H9 (cell line): ENCODE measurements around the gene CACNB2. TPM values are rescaled to one million over a fixed set of nuclear protein-coding genes. Genes with fewer than 3 reads are reported as not detected.

Experiments used
- DNase-seq: peaks from one replicate; pipeline ENCODE4 v3.0.0-alpha.2; 2017
- H2AFZ ChIP-seq: one replicate; pipeline ENCODE4 v1.6.1; 2013; ENCODE audit warnings: mild to moderate bottlenecking, low read length, control low read depth, moderate library complexity
- H2AK5ac ChIP-seq: 2 replicates; pipeline ENCODE4 v1.6.1; 2013; ENCODE audit warnings: low read length, control low read depth, mixed read lengths; ENCODE audit not compliant: insufficient read length
- H2BK120ac ChIP-seq: one replicate; pipeline ENCODE4 v1.6.1; 2013; ENCODE audit warnings: low read depth, mild to moderate bottlenecking, low read length, control low read depth, inconsistent platforms; ENCODE audit not compliant: poor library complexity, severe bottlenecking
- H2BK12ac ChIP-seq: 2 replicates; pipeline ENCODE4 v1.6.1; 2013; ENCODE audit warnings: low read length, control low read depth, mixed read lengths, low read depth; ENCODE audit not compliant: insufficient read length
- H2BK15ac ChIP-seq: 2 replicates; pipeline ENCODE4 v1.6.1; 2013; ENCODE audit warnings: low read depth, low read length, control low read depth
- H2BK20ac ChIP-seq: one replicate; pipeline ENCODE4 v1.6.1; 2013; ENCODE audit warnings: low read depth, mild to moderate bottlenecking, low read length, control low read depth, inconsistent platforms; ENCODE audit not compliant: poor library complexity, severe bottlenecking
- H2BK5ac ChIP-seq: 2 replicates; pipeline ENCODE4 v1.6.1; 2013; ENCODE audit warnings: low read length, control low read depth, mixed read lengths; ENCODE audit not compliant: insufficient read length
- H3K14ac ChIP-seq: 2 replicates; pipeline ENCODE4 v1.6.1; 2013; ENCODE audit warnings: low read length, control low read depth; ENCODE audit not compliant: insufficient read depth
- H3K18ac ChIP-seq: 2 replicates; pipeline ENCODE4 v1.6.1; 2013; ENCODE audit warnings: low read depth, mild to moderate bottlenecking, mixed read lengths, low read length, control low read depth; ENCODE audit not compliant: insufficient read length
- H3K23ac ChIP-seq: 2 replicates; pipeline ENCODE4 v1.6.1; 2013; ENCODE audit warnings: low read length, control low read depth, mixed read lengths, low read depth; ENCODE audit not compliant: insufficient read length
- H3K23me2 ChIP-seq: 2 replicates; pipeline ENCODE4 v1.6.1; 2013; ENCODE audit warnings: low read depth, mild to moderate bottlenecking, mixed read lengths, low read length, control low read depth; ENCODE audit not compliant: insufficient read length, poor library complexity, severe bottlenecking
- H3K27ac ChIP-seq: 2 replicates; pipeline ENCODE4 v1.5.1; 2013; ENCODE audit warnings: low read length, control low read depth, mixed read lengths, low read depth; ENCODE audit not compliant: insufficient read length
- H3K27me3 ChIP-seq: 2 replicates; pipeline ENCODE4 v1.6.1; 2013; ENCODE audit warnings: low read length, control low read depth, inconsistent platforms; ENCODE audit not compliant: insufficient read depth
- H3K4ac ChIP-seq: 2 replicates; pipeline ENCODE4 v1.6.1; 2013; ENCODE audit warnings: low read depth, mild to moderate bottlenecking, control low read depth, inconsistent platforms, low read length, moderate library complexity
- H3K4me1 ChIP-seq: 2 replicates; pipeline ENCODE4 v1.6.1; 2013; ENCODE audit warnings: low read length, control low read depth, inconsistent platforms; ENCODE audit not compliant: insufficient read depth
- H3K4me2 ChIP-seq: 2 replicates; pipeline ENCODE4 v1.6.1; 2013; ENCODE audit warnings: low read length, control low read depth, mixed read lengths; ENCODE audit not compliant: insufficient read length, insufficient read depth
- H3K56ac ChIP-seq: 2 replicates; pipeline ENCODE4 v1.6.1; 2013; ENCODE audit warnings: low read depth, mild to moderate bottlenecking, mixed read lengths, low read length, control low read depth; ENCODE audit not compliant: insufficient read length
- H3K79me1 ChIP-seq: 2 replicates; pipeline ENCODE4 v1.6.1; 2013; ENCODE audit warnings: low read depth, mild to moderate bottlenecking, moderate library complexity, low read length, control low read depth, inconsistent platforms; ENCODE audit not compliant: insufficient read depth, poor library complexity, severe bottlenecking
- H3K79me2 ChIP-seq: 2 replicates; pipeline ENCODE4 v1.6.1; 2013; ENCODE audit warnings: low read length, control low read depth, inconsistent platforms; ENCODE audit not compliant: insufficient read depth
- H3K9ac ChIP-seq: 2 replicates; pipeline ENCODE4 v1.6.1; 2013; ENCODE audit warnings: low read length, control low read depth, mixed read lengths; ENCODE audit not compliant: insufficient read length; ENCODE audit errors: extremely low read depth
- H3K9me3 ChIP-seq: one replicate; pipeline ENCODE4 v1.6.1; 2013; ENCODE audit warnings: low read depth, low read length, inconsistent platforms; ENCODE audit not compliant: control insufficient read depth
- H3T11ph ChIP-seq: one replicate; pipeline ENCODE4 v1.6.1; 2013; ENCODE audit warnings: mild to moderate bottlenecking, low read length, control low read depth, inconsistent platforms
- H4K20me1 ChIP-seq: one replicate; pipeline ENCODE4 v1.6.1; 2013; ENCODE audit not compliant: control insufficient read depth, insufficient read length, insufficient read depth
- H4K5ac ChIP-seq: 2 replicates; pipeline ENCODE4 v1.6.1; 2013; ENCODE audit warnings: low read depth, mild to moderate bottlenecking, mixed read lengths, low read length, control low read depth; ENCODE audit not compliant: insufficient read length
- H4K8ac ChIP-seq: replicated peaks from 2 replicates; pipeline ENCODE4 v1.6.1; 2013; ENCODE audit warnings: low read length, control low read depth, mixed read lengths, low read depth; ENCODE audit not compliant: insufficient read length
- H4K91ac ChIP-seq: 2 replicates; pipeline ENCODE4 v1.6.1; 2013; ENCODE audit warnings: low read depth, mild to moderate bottlenecking, moderate library complexity, mixed read lengths, low read length, control low read depth; ENCODE audit not compliant: insufficient read length
- H3K27ac Mint-ChIP-seq, 3 experiments: 2 replicates in 2 of 3; 3 replicates in 1 of 3; pipeline ENCODE4 v1.8.0; 2020 to 2021; ENCODE audit warnings: mixed read lengths in 3 of 3, mild to moderate bottlenecking in 1 of 3, moderate library complexity in 1 of 3
- H3K27me3 Mint-ChIP-seq: 2 replicates; pipeline ENCODE4 v1.8.0; 2021; ENCODE audit warnings: low read depth, mild to moderate bottlenecking, moderate library complexity, mixed read lengths
- H3K36me3 Mint-ChIP-seq, 3 experiments: 2 replicates in 2 of 3; 3 replicates in 1 of 3; pipeline ENCODE4 v1.8.0; 2020 to 2021; ENCODE audit warnings: low read depth in 3 of 3, mixed read lengths in 3 of 3; ENCODE audit not compliant: insufficient read depth in 1 of 3
- H3K4me1 Mint-ChIP-seq, 2 experiments: 2 replicates each; pipeline ENCODE4 v1.8.0; 2020; ENCODE audit warnings: mixed read lengths in 2 of 2
- H3K4me3 Mint-ChIP-seq, 2 experiments: 2 replicates in 1 of 2; 3 replicates in 1 of 2; pipeline ENCODE4 v1.8.0; 2020 to 2021; ENCODE audit warnings: mild to moderate bottlenecking in 2 of 2, mixed read lengths in 2 of 2, moderate library complexity in 1 of 2
- H3K9me3 Mint-ChIP-seq, 2 experiments: 2 replicates in 1 of 2; 3 replicates in 1 of 2; pipeline ENCODE4 v1.8.0; 2020; ENCODE audit warnings: mild to moderate bottlenecking in 2 of 2, mixed read lengths in 2 of 2, moderate library complexity in 1 of 2
- WGBS: extraction: QIAGEN DNeasy Blood & Tissue Kit; methylation state at CpG from one replicate; pipeline ENCODE4 v1.1.7; 2013; ENCODE audit warnings: missing lambda C conversion rate, low lambda C conversion rate, mixed read lengths; ENCODE audit not compliant: insufficient read length; ENCODE audit errors: extremely low coverage; 5-methylcytosine and 5-hydroxymethylcytosine counted together
- long read RNA-seq: library from polyadenylated mRNA; unstranded; transcript quantifications from one replicate; pipeline ENCODE4 v2.0.0, GENCODE V29; 2020
- total RNA-seq: library from RNA; stranded (reverse); gene quantifications from 2 replicates; pipeline ENCODE4 v1.2.1, GENCODE V29; 2021
- TF ChIP-seq, protein P1 (sequence below): fragments of 200-600 bp; sonication (generic); conservative IDR thresholded peaks from 3 replicates; pipeline ENCODE4 v1.8.0; 2021; ENCODE audit warnings: antibody characterized with exemption, mild to moderate bottlenecking

Gene CACNB2
- total RNA-seq: 1.3 and 2.6 TPM in 2 replicates
- long read RNA-seq, partial matches to known transcripts: 3 of 6 reads
- long read RNA-seq, other reads (novel, unspliced or antisense): 2 of 6 reads

DNA sequence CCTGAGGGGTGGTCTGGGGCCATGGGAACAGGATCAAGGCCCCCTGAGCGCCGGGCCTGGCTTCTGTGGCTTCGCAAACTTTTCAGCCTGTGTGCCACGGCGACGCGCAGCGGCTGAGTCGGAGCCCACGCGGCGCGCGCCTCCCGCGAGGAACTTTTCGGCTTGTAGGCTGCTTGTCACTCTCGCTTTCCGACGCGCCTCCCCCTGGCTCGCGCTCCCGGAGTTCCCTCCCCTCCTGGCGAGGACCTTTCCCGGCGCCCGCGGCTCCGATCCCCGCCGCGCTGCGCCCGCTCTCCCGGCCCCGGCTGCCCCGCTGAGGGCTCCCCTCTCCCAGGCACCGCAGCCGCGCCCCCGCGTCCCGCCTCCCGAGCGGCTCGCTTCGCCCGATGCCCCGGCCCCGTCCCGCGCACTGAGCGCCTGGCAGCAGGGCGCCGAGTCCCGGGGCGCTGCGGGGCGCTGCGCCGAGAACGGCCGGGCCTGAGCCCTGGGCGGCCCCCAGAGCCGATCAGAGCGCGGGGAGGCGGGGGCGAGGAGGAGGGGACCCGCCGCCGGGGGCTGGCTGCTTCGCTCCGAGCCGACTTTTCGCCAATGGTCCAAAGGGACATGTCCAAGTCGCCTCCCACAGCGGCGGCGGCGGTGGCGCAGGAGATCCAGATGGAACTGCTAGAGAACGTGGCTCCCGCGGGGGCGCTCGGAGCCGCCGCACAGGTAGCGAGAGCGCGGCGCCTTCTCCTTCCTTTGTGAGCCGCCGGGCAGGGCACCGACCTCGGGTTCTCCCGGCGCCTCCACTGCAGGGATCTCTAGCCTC is at the start of gene CACNB2:
Gene CACNB2 (plus strand): TSS at position 276 of the 808 bp plus-strand sequence.
- H3K9me3 Mint-ChIP-seq: no peaks in the 10 kb centered on the region
- Histone ChIP-seq H4K20me1 (no peaks in the 10 kb centered on the region), H3K23ac (no peak within 1 kb of the TSS), H2BK120ac (no peak within 1 kb of the TSS), H3K4me2 (peak within 1 kb of the TSS; percentile 73), H4K5ac (no peak within 1 kb of the TSS), H3T11ph (no peak within 1 kb of the TSS), H2BK5ac (no peak within 1 kb of the TSS), H2BK20ac (no peak within 1 kb of the TSS), H2BK12ac (no peak within 1 kb of the TSS), H3K9me3 (no peaks in the 10 kb centered on the region), H3K9ac (peak within 1 kb of the TSS; percentile 0), H3K14ac (peak within 1 kb of the TSS; percentile 37), H4K8ac (no peak within 1 kb of the TSS), H3K23me2 (peaks cover 17% of the 10 kb centered on the region), H3K79me2 (no peaks in the 10 kb centered on the region), H3K27ac (no peak within 1 kb of the TSS), H3K4ac (no peak within 1 kb of the TSS), H2AFZ (no peak within 1 kb of the TSS), H4K91ac (no peak within 1 kb of the TSS), H3K18ac (peak within 1 kb of the TSS; percentile 3), H3K4me1 (peaks cover 2% of the 10 kb centered on the region; the same call in 1 of the 2 replicates), H2AK5ac (no peak within 1 kb of the TSS), H2BK15ac (no peak within 1 kb of the TSS), H3K27me3 (no peaks in the 10 kb centered on the region; the same call in 1 of the 2 replicates), H3K56ac (no peak within 1 kb of the TSS), H3K79me1 (no peaks in the 10 kb centered on the region)
- no peaks in the 10 kb centered on the region for H3K36me3 Mint-ChIP-seq
- peaks cover 27 to 35% of the 10 kb centered on the region in 2 experiments for H3K4me1 Mint-ChIP-seq
- H3K27me3 Mint-ChIP-seq: peaks cover 40% of the 10 kb centered on the region
- H3K4me3 Mint-ChIP-seq: peak within 1 kb of the TSS; percentile 80 to 86
- TF ChIP-seq, protein P1, sequence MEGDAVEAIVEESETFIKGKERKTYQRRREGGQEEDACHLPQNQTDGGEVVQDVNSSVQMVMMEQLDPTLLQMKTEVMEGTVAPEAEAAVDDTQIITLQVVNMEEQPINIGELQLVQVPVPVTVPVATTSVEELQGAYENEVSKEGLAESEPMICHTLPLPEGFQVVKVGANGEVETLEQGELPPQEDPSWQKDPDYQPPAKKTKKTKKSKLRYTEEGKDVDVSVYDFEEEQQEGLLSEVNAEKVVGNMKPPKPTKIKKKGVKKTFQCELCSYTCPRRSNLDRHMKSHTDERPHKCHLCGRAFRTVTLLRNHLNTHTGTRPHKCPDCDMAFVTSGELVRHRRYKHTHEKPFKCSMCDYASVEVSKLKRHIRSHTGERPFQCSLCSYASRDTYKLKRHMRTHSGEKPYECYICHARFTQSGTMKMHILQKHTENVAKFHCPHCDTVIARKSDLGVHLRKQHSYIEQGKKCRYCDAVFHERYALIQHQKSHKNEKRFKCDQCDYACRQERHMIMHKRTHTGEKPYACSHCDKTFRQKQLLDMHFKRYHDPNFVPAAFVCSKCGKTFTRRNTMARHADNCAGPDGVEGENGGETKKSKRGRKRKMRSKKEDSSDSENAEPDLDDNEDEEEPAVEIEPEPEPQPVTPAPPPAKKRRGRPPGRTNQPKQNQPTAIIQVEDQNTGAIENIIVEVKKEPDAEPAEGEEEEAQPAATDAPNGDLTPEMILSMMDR: no peak
- peak within 1 kb of the TSS in 1 of 3 experiments; percentile 30; a peak in 1 of 7 replicates for H3K27ac Mint-ChIP-seq
- WGBS: no CpG with 5 or more reads among the region's 100 CpGs
- peak; percentile 60 for DNase-seq
